H1 (cell line): Measurements from ENCODE around the gene SPATA13. TPM values are rescaled to one million over a fixed set of nuclear protein-coding genes. Genes with fewer than 3 reads are reported as not detected.

Experiments used
- CTCF ChIA-PET: fragments of 300-600 bp; sonication (Branson Sonifier 250); formaldehyde crosslinking; loops from one replicate; lab custom pipeline; 2021; ENCODE audit not compliant: partially characterized antibody; lab: Charles Lee
- POLR2A ChIA-PET: fragments of 300-600 bp; sonication (Branson Sonifier 250); formaldehyde crosslinking; loops from one replicate; lab custom pipeline; 2021; ENCODE audit warnings: inconsistent platforms; ENCODE audit not compliant: partially characterized antibody; lab: Charles Lee
- DNase-seq, 2 experiments: peaks; one replicate each; pipeline versions ENCODE4 v3.0.0 to v3.0.0-alpha.2; 2010 to 2022; ENCODE audit warnings: low spot score in 2 of 2, low read depth in 1 of 2, mixed read lengths in 1 of 2
- FAIRE-seq: peaks from 2 replicates; lab custom pipeline; 2011; peaks lifted over from hg19 to GRCh38; lab: Jason Lieb, UNC
- H2AFZ ChIP-seq: 2 replicates; pipeline ENCODE4 v1.8.1; 2012; ENCODE audit warnings: low read length, inconsistent platforms
- H2AK5ac ChIP-seq: 2 replicates; pipeline ENCODE4 v1.6.1; 2013; ENCODE audit warnings: low read depth, low read length
- H2BK120ac ChIP-seq: replicated peaks from 2 replicates; pipeline ENCODE3; 2013; ENCODE audit warnings: low read depth, low read length, inconsistent platforms
- H2BK12ac ChIP-seq: 2 replicates; pipeline ENCODE4 v1.6.1; 2013; ENCODE audit warnings: low read depth, low read length
- H2BK15ac ChIP-seq: 2 replicates; pipeline ENCODE4 v1.6.1; 2013; ENCODE audit warnings: low read length
- H2BK20ac ChIP-seq: 2 replicates; pipeline ENCODE4 v1.6.1; 2013; ENCODE audit warnings: low read length
- H2BK5ac ChIP-seq: 2 replicates; pipeline ENCODE4 v1.6.1; 2013; ENCODE audit warnings: low read depth, low read length
- H3K14ac ChIP-seq: 2 replicates; pipeline ENCODE4 v1.6.1; 2013; ENCODE audit warnings: inconsistent platforms; ENCODE audit not compliant: insufficient read length
- H3K18ac ChIP-seq: 2 replicates; pipeline ENCODE4 v1.6.1; 2013; ENCODE audit warnings: low read length; ENCODE audit errors: extremely low read depth
- H3K23ac ChIP-seq: 2 replicates; pipeline ENCODE4 v1.6.1; 2013; ENCODE audit warnings: inconsistent platforms; ENCODE audit not compliant: insufficient read length
- H3K23me2 ChIP-seq: 2 replicates; pipeline ENCODE4 v1.6.1; 2013; ENCODE audit warnings: low read depth, low read length
- H3K27ac ChIP-seq: 2 replicates; pipeline ENCODE4 v1.6.1; 2011; ENCODE audit warnings: low read depth, low read length, inconsistent platforms
- H3K27me3 ChIP-seq, 4 experiments: replicated peaks in 1 of 4; 1 replicate in 1 of 4; 2 replicates in 3 of 4; pipeline versions ENCODE4 v1.6.1 to v1.8.1; 2011 to 2013; ENCODE audit warnings: low read length in 3 of 4, mild to moderate bottlenecking in 3 of 4, inconsistent platforms in 2 of 4, mixed read lengths in 2 of 4, moderate library complexity in 1 of 4; ENCODE audit not compliant: control insufficient read depth in 3 of 4, insufficient read depth in 3 of 4; ENCODE audit errors: extremely low read depth in 1 of 4
- H3K36me3 ChIP-seq, 4 experiments: 2 replicates each; pipeline versions ENCODE4 v1.6.1 to v1.8.1; 2011 to 2013; ENCODE audit warnings: mild to moderate bottlenecking in 4 of 4, low read length in 3 of 4, moderate library complexity in 2 of 4, control low read depth in 1 of 4, inconsistent platforms in 1 of 4; ENCODE audit not compliant: insufficient read depth in 4 of 4, control insufficient read depth in 2 of 4
- H3K4ac ChIP-seq: replicated peaks from 2 replicates; pipeline ENCODE3; 2013; ENCODE audit warnings: low read length, low read depth, mixed read lengths, inconsistent platforms; ENCODE audit not compliant: insufficient read length
- H3K4me1 ChIP-seq, 4 experiments: replicated peaks in 1 of 4; 1 replicate in 1 of 4; 2 replicates in 3 of 4; pipeline versions ENCODE4 v1.6.1 to v1.8.1; 2011 to 2013; ENCODE audit warnings: low read length in 3 of 4, inconsistent platforms in 2 of 4, mixed read lengths in 1 of 4; ENCODE audit not compliant: insufficient read depth in 4 of 4, control insufficient read depth in 3 of 4
- H3K4me2 ChIP-seq, 2 experiments: 2 replicates each; pipeline versions ENCODE4 v1.6.1 to v1.8.1; 2011 to 2013; ENCODE audit warnings: low read depth in 2 of 2, low read length in 2 of 2, control low read depth in 1 of 2, inconsistent platforms in 1 of 2, mild to moderate bottlenecking in 1 of 2; ENCODE audit not compliant: insufficient read depth in 1 of 2
- H3K4me3 ChIP-seq, 4 experiments: fragments of 200-600, 300-600 bp in 1 of 4; sonication (generic), shearing (Covaris generic), sonication (Bioruptor Twin) in 1 of 4; 2 replicates each; pipeline versions ENCODE4 v1.5.1 to v1.8.1; 2011 to 2016; ENCODE audit warnings: low read length in 4 of 4, low read depth in 3 of 4, control low read depth in 2 of 4, inconsistent platforms in 2 of 4, mild to moderate bottlenecking in 2 of 4, mixed read lengths in 1 of 4, moderate library complexity in 1 of 4; ENCODE audit not compliant: insufficient read depth in 2 of 4; ENCODE audit errors: extremely low read depth in 1 of 4
- H3K56ac ChIP-seq: replicated peaks from 2 replicates; pipeline ENCODE3; 2013; ENCODE audit warnings: low read depth, mild to moderate bottlenecking, mixed read lengths, low read length, inconsistent platforms; ENCODE audit not compliant: insufficient read length
- H3K79me1 ChIP-seq: 2 replicates; pipeline ENCODE4 v1.6.1; 2013; ENCODE audit warnings: low read depth, low read length, control low read depth
- H3K79me2 ChIP-seq, 2 experiments: 2 replicates each; pipeline versions ENCODE4 v1.6.1 to v1.8.1; 2012 to 2013; ENCODE audit warnings: low read length in 2 of 2, mild to moderate bottlenecking in 2 of 2, inconsistent platforms in 1 of 2; ENCODE audit not compliant: insufficient read depth in 2 of 2, control insufficient read depth in 1 of 2
- H3K9ac ChIP-seq, 4 experiments: replicated peaks in 1 of 4; 1 replicate in 1 of 4; 2 replicates in 3 of 4; pipeline versions ENCODE4 v1.6.1 to v1.8.1; 2011 to 2013; ENCODE audit warnings: low read depth in 3 of 4, low read length in 3 of 4, control low read depth in 2 of 4, mild to moderate bottlenecking in 2 of 4, moderate library complexity in 2 of 4, inconsistent platforms in 1 of 4; ENCODE audit errors: extremely low read depth in 1 of 4
- H3K9me3 ChIP-seq, 2 experiments: 2 replicates each; pipeline versions ENCODE4 v1.6.1 to v1.8.1; 2012 to 2013; ENCODE audit warnings: mild to moderate bottlenecking in 2 of 2, moderate library complexity in 2 of 2, control low read depth in 1 of 2, inconsistent platforms in 1 of 2, low read depth in 1 of 2, low read length in 1 of 2, mixed read lengths in 1 of 2; ENCODE audit not compliant: insufficient read depth in 2 of 2
- H4K20me1 ChIP-seq, 2 experiments: replicated peaks in 1 of 2; 2 replicates each; pipeline versions ENCODE3 to v1.8.1; 2011 to 2013; ENCODE audit warnings: inconsistent platforms in 2 of 2, low read length in 2 of 2, mild to moderate bottlenecking in 1 of 2; ENCODE audit not compliant: insufficient read depth in 2 of 2, control insufficient read depth in 1 of 2
- H4K5ac ChIP-seq: 2 replicates; pipeline ENCODE4 v1.6.1; 2013; ENCODE audit warnings: low read length, low read depth, mixed read lengths, inconsistent platforms; ENCODE audit not compliant: insufficient read length
- H4K8ac ChIP-seq: 2 replicates; pipeline ENCODE4 v1.8.0; 2013; ENCODE audit warnings: mild to moderate bottlenecking, moderate library complexity, low read length, inconsistent platforms; ENCODE audit not compliant: insufficient read depth; ENCODE audit errors: extremely low read depth
- H4K91ac ChIP-seq: replicated peaks from 2 replicates; pipeline ENCODE3; 2013; ENCODE audit warnings: low read length, mixed read lengths, inconsistent platforms; ENCODE audit not compliant: insufficient read length
- GABPA ChIP-seq: IDR thresholded peaks from 2 replicates; pipeline ENCODE4 v1.6.1; 2011; ENCODE audit warnings: mild to moderate bottlenecking, low read length, moderate library complexity, borderline replicate concordance; ENCODE audit not compliant: insufficient read depth
- MAFK ChIP-seq: IDR thresholded peaks from 2 replicates; pipeline ENCODE4 v1.6.1; 2012; ENCODE audit warnings: low read depth, mild to moderate bottlenecking, improper control_type of control experiment, low read length
- RAD21 ChIP-seq, 2 experiments: IDR thresholded peaks in 1 of 2; conservative IDR thresholded peaks in 1 of 2; 2 replicates each; pipeline ENCODE4 v1.6.1; 2011; ENCODE audit warnings: low read depth in 2 of 2, low read length in 2 of 2, improper control_type of control experiment in 1 of 2, inconsistent platforms in 1 of 2, mild to moderate bottlenecking in 1 of 2, moderate library complexity in 1 of 2
- SAP30 ChIP-seq: fragments of 300-600 bp; sonication (generic); IDR thresholded peaks from 2 replicates; pipeline ENCODE4 v1.7.1; 2012; ENCODE audit warnings: low read length, moderate library complexity, mild to moderate bottlenecking, inconsistent platforms; ENCODE audit not compliant: insufficient read depth, insufficient replicate concordance
- SP2 ChIP-seq: IDR thresholded peaks from 2 replicates; pipeline ENCODE4 v1.6.1; 2012; ENCODE audit warnings: mild to moderate bottlenecking, low read length, inconsistent platforms
- SP4 ChIP-seq: IDR thresholded peaks from 2 replicates; pipeline ENCODE4 v1.6.1; 2012; ENCODE audit warnings: low read length, inconsistent platforms
- TAF1 ChIP-seq: IDR thresholded peaks from 2 replicates; pipeline ENCODE4 v1.6.1; 2011; ENCODE audit warnings: mild to moderate bottlenecking, low read depth, low read length
- WGBS, 2 experiments: shearing (Covaris generic) in 1 of 2; methylation state at CpG; one replicate each; pipeline versions ENCODE4 v1.1.6 to v1.1.7; 2013 to 2015; ENCODE audit warnings: low lambda C conversion rate in 2 of 2, mixed read lengths in 2 of 2, inconsistent platforms in 1 of 2, low coverage in 1 of 2, missing lambda C conversion rate in 1 of 2; ENCODE audit not compliant: insufficient replicate concordance in 2 of 2, insufficient coverage in 1 of 2, insufficient read length in 1 of 2; ENCODE audit errors: extremely low coverage in 1 of 2, missing lambda C conversion rate in 1 of 2; 5-methylcytosine and 5-hydroxymethylcytosine counted together
- polyA plus RNA-seq, 7 experiments: library from polyadenylated mRNA; depleted of rRNA in 3 of 7; stranded (reverse) in 5 of 7; unstranded in 2 of 7; fragments of >200 nt in 5 of 7; fragments of 200-250 nt in 2 of 7; gene quantifications; 1 replicate in 5 of 7; 2 replicates in 1 of 7; 4 replicates in 1 of 7; pipeline versions ENCODE4 v1.2.1 to v1.2.3, GENCODE V29; 2011 to 2013; ENCODE audit warnings: missing spikeins in 2 of 7, mixed read lengths in 2 of 7
- total RNA-seq: library from RNA; stranded (reverse); fragmentation: NEBNext Ultra II Directional; extraction: Animal tissue kit (Norgen Biotek cat#: 25700); gene quantifications from 2 replicates; pipeline ENCODE4 v1.2.1, GENCODE V29; 2021

Gene SPATA13
- total and polyA plus RNA-seq, 2 of the 8 experiments (the other 6 are each of a cell fraction or from before 2014, with no cell fraction given): 12.6 to 30.9 TPM

DNA sequence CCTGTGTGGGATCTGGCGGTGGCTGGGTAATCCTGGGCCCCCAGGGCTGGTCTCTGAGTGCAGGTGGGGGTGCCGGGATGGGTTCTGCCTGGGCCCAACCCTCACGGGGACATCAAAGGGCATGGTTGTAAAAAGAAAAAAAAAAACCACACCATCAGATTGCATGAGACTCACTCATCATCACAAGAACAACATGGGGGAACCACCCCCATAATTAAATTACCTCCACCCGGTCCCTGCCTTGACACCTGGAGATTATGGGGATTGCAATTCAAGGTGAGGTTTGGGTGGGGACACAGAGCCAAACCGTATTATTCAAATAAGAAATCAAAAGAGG, 163.2 kb downstream of the SPATA13 start:
- no peak overlapping the region for H3K4me2 ChIP-seq
- no peak overlapping the region for H2BK20ac ChIP-seq
- no peak overlapping the region for H2BK120ac ChIP-seq
- H3K9ac ChIP-seq: no peak overlapping the region
- TF ChIP-seq MAFK (no peak), RAD21 (IDR thresholded peaks at IDR 0.05 in 1 of 2, conservative IDR thresholded peaks at IDR 0.05 in 1 of 2; ENCODE audit: low read depth in 2 of 2, low read length in 2 of 2) (no peak), SP4 (no peak), GABPA (no peak), TAF1 (no peak), SAP30 (no peak), SP2 (no peak)
- H2BK5ac ChIP-seq: no peak overlapping the region
- H3K4me1 ChIP-seq: no peaks in the 10 kb centered on the region
- no peak overlapping the region for H2BK12ac ChIP-seq
- no peak overlapping the region for H2AFZ ChIP-seq
- no peak overlapping the region for H3K4ac ChIP-seq
- DNase-seq (no peak), FAIRE-seq (no peak)
- no peak overlapping the region for H4K5ac ChIP-seq
- no peak overlapping the region for H2AK5ac ChIP-seq
- H3K56ac ChIP-seq: no peak overlapping the region
- ChIA-PET CTCF (interaction anchor here (2.5 kb wide), 1 partner anchor 35 kb away, joined by 8 read pairs; no protein-coding TSS in a partner anchor), POLR2A (no interaction called here)
- H3K9me3 ChIP-seq: no peaks in the 10 kb centered on the region
- no peak overlapping the region for H2BK15ac ChIP-seq
- H3K27me3 ChIP-seq: no peaks in the 10 kb centered on the region
- H3K4me3 ChIP-seq: no peak overlapping the region
- no peaks in the 10 kb centered on the region for H4K20me1 ChIP-seq
- no peaks in the 10 kb centered on the region for H3K79me2 ChIP-seq
- no peak overlapping the region for H3K27ac ChIP-seq
- no peak overlapping the region for H3K23ac ChIP-seq
- WGBS, 2 experiments: 80% methylated on average over 5 of the region's 5 CpGs; no CpG with 5 or more reads in 1 of the 2 experiments
- no peak overlapping the region for H4K91ac ChIP-seq
- no peak overlapping the region for H4K8ac ChIP-seq
- H3K18ac ChIP-seq: no peak overlapping the region
- no peaks in the 10 kb centered on the region for H3K79me1 ChIP-seq
- no peak overlapping the region for H3K14ac ChIP-seq
- no peaks in the 10 kb centered on the region for H3K36me3 ChIP-seq
- no peaks in the 10 kb centered on the region for H3K23me2 ChIP-seq
